KMS-11 (cell line): ENCODE measurements around the gene TTI1.

ENCODE experiments used
- H2AFZ ChIP-seq: fragments of 200-600 bp; sonication (generic); 2 replicates; pipeline ENCODE4 v1.6.1; 2016; ENCODE audit warnings: antibody characterized with exemption, mixed run types, low read depth
- H3K27ac ChIP-seq: fragments of 200-600 bp; sonication (generic); 2 replicates; pipeline ENCODE4 v1.6.1; 2016; ENCODE audit warnings: mild to moderate bottlenecking, mixed run types
- H3K27me3 ChIP-seq: fragments of 200-600 bp; sonication (generic); 2 replicates; pipeline ENCODE4 v1.6.1; 2017; ENCODE audit warnings: mild to moderate bottlenecking, low read depth, mixed run types, moderate library complexity; ENCODE audit not compliant: insufficient read depth
- H3K36me3 ChIP-seq: fragments of 200-600 bp; sonication (generic); 2 replicates; pipeline ENCODE4 v1.6.1; 2017; ENCODE audit warnings: mild to moderate bottlenecking, mixed run types; ENCODE audit not compliant: insufficient read depth
- H3K4me1 ChIP-seq: fragments of 200-600 bp; sonication (generic); 2 replicates; pipeline ENCODE4 v1.6.1; 2016; ENCODE audit warnings: mild to moderate bottlenecking, low read depth, mixed run types; ENCODE audit not compliant: poor library complexity, severe bottlenecking
- H3K4me2 ChIP-seq: fragments of 200-600 bp; sonication (generic); 2 replicates; pipeline ENCODE4 v1.7.0; 2016; ENCODE audit warnings: mild to moderate bottlenecking, mixed run types
- H3K4me3 ChIP-seq: fragments of 200-600 bp; sonication (generic); IDR thresholded peaks from 2 replicates; pipeline ENCODE4 v1.6.1; 2017; ENCODE audit warnings: low read depth, low read length, mixed read lengths; ENCODE audit not compliant: insufficient read depth
- H3K79me2 ChIP-seq: fragments of 200-600 bp; sonication (generic); 2 replicates; pipeline ENCODE4 v1.6.1; 2016; ENCODE audit warnings: low read depth, mixed run types; ENCODE audit not compliant: insufficient read depth
- H3K9ac ChIP-seq: fragments of 200-600 bp; sonication (generic); 2 replicates; pipeline ENCODE4 v1.6.1; 2016; ENCODE audit warnings: mild to moderate bottlenecking, mixed run types
- H4K20me1 ChIP-seq: fragments of 200-600 bp; sonication (generic); 2 replicates; pipeline ENCODE4 v1.6.1; 2016; ENCODE audit warnings: mild to moderate bottlenecking, mixed run types; ENCODE audit not compliant: insufficient read depth
- CTCF ChIP-seq: fragments of 200-600 bp; sonication (generic); conservative IDR thresholded peaks from 2 replicates; pipeline ENCODE4 v1.6.1; 2017; ENCODE audit warnings: low read depth, mild to moderate bottlenecking, antibody characterized with exemption, low read length, moderate library complexity, mixed read lengths

The TTI1 gene

DNA sequence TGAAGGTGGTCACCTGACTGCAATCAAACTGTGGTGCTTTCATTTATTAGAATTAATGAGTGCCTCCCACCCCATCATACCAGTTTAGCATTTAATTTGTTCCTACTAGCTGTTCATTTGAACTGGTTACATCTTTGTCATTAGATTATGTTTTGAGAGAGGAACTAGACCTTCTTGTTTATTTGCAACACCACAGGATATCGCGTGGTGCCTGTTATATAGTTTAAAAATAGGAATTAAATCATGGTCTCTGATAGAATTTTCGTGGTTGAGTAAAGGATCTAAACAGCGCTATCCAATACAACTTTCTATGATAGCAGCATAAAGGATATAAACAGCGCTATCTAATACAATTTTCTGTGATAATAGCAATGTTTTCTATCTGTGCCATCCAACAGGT, 3.1 kb upstream of the TTI1 start:
- no peaks in the 10 kb centered on the region; the same call in 1 of the 2 replicates for H3K36me3 ChIP-seq
- no peak overlapping the region for H3K27ac ChIP-seq
- H3K9ac ChIP-seq = no peak overlapping the region
- no peak overlapping the region for H3K4me3 ChIP-seq
- H3K79me2 ChIP-seq = peaks cover 91% of the 10 kb centered on the region
- H3K4me1 ChIP-seq = peaks cover 43% of the 10 kb centered on the region
- H2AFZ ChIP-seq = no peak overlapping the region
- no peaks in the 10 kb centered on the region for H4K20me1 ChIP-seq
- H3K4me2 ChIP-seq = peak overlapping the region; percentile 29; the same call in 1 of the 2 replicates
- no peak for TF ChIP-seq CTCF
- no peaks in the 10 kb centered on the region for H3K27me3 ChIP-seq

DNA sequence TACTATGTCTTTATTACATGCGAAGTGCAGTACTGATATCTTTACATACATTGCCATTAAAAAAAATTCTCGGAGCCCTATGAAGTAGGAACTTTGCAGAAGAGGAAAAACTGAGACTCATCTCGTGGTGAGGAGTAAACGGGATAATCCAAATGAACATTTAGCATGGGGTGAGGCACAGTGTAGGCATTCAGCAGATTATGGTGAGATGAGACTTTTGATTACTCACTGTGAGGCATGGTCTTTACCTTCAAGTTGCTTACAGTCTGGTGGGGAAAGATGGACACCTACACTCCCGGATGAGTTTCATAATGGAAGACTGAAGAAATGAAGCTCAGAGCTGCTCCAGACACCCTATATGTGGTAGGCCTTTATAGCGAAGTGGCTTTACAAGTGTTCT, 1.7 kb upstream of the TTI1 start:
- Histone ChIP-seq H3K79me2 (peaks cover 97% of the 10 kb centered on the region), H3K4me1 (peaks cover 42% of the 10 kb centered on the region), H2AFZ (no peak overlapping the region), H3K4me3 (no peak overlapping the region), H4K20me1 (no peaks in the 10 kb centered on the region), H3K27me3 (no peaks in the 10 kb centered on the region), H3K36me3 (no peaks in the 10 kb centered on the region; the same call in 1 of the 2 replicates), H3K27ac (no peak overlapping the region), H3K9ac (peak overlapping the region; percentile 96; the same call in 1 of the 2 replicates), H3K4me2 (peak overlapping the region; percentile 83)
- TF ChIP-seq CTCF = no peak

GRCh38 chr20:38034108-38034649, 923 bp upstream of the TTI1 start:
- peak overlapping the region; percentile 91 for H2AFZ ChIP-seq
- H3K27ac ChIP-seq = peak overlapping the region; percentile 90
- H3K4me3 ChIP-seq = no peak overlapping the region
- no peak for TF ChIP-seq CTCF
- H3K4me2 ChIP-seq = peak overlapping the region; percentile 83
- H3K27me3 ChIP-seq = no peaks in the 10 kb centered on the region
- peaks cover 41% of the 10 kb centered on the region for H3K4me1 ChIP-seq
- H4K20me1 ChIP-seq = no peaks in the 10 kb centered on the region
- peak overlapping the region; percentile 96 for H3K9ac ChIP-seq
- no peaks in the 10 kb centered on the region; the same call in 1 of the 2 replicates for H3K36me3 ChIP-seq
- peaks cover 97% of the 10 kb centered on the region for H3K79me2 ChIP-seq

DNA sequence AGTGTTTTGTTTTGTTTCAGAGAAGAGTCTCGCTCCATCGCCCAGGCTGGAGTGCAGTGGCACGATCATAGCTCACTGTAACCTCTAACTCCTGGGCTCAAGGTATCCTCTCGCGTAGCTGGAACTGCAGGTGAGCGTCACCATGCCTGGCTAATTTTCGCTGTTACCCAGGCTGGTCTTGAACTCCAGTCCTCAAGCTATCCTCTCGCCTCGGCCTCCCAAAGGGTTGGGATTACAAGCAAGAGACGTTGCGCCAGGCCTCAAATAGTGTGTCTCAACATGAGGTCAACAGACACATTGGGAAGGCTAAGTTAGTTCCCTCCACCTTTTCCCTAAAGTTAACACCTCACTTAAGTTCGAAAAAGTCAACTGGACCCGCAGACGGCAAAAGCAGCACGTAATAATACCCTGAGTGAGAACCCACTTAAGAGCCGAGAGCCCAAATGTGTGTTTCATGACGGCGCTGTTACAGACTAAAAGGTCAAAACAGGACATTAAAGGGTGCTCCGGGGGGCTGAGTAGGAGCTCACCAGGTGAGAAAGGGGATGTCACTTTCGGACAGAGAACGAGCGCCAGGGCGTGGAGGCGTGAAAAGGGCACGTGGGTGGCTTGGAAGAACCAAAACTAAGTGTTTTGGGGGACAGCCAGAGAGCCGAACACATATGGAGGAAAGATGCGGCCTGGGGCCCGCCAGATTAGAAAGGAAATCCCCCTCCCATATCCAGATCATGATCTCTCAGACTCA, 499 bp downstream of the TTI1 start:
- TF ChIP-seq CTCF = no peak
- Histone ChIP-seq H3K79me2 (peaks cover 97% of the 10 kb centered on the region), H2AFZ (peak overlapping the region; percentile 91), H3K27me3 (no peaks in the 10 kb centered on the region), H3K9ac (peak overlapping the region; percentile 96), H3K4me2 (peak overlapping the region; percentile 83), H4K20me1 (0 out of 2 replicates have a peak, but pooled peaks cover 3% of the 10 kb centered on the region), H3K4me1 (peaks cover 45% of the 10 kb centered on the region), H3K27ac (peak overlapping the region; percentile 90), H3K4me3 (no peak overlapping the region), H3K36me3 (no peaks in the 10 kb centered on the region; the same call in 1 of the 2 replicates)
